HG03439 (cell line): ENCODE measurements around the gene CABLES1.

Source experiments
- ATAC-seq: cut with Tn5 transposase; IDR thresholded peaks from one replicate; pipeline ENCODE4 v1.9.1; 2021; ENCODE audit warnings: mild to moderate bottlenecking, moderate library complexity; ENCODE audit not compliant: unreplicated experiment

CABLES1 gene

DNA sequence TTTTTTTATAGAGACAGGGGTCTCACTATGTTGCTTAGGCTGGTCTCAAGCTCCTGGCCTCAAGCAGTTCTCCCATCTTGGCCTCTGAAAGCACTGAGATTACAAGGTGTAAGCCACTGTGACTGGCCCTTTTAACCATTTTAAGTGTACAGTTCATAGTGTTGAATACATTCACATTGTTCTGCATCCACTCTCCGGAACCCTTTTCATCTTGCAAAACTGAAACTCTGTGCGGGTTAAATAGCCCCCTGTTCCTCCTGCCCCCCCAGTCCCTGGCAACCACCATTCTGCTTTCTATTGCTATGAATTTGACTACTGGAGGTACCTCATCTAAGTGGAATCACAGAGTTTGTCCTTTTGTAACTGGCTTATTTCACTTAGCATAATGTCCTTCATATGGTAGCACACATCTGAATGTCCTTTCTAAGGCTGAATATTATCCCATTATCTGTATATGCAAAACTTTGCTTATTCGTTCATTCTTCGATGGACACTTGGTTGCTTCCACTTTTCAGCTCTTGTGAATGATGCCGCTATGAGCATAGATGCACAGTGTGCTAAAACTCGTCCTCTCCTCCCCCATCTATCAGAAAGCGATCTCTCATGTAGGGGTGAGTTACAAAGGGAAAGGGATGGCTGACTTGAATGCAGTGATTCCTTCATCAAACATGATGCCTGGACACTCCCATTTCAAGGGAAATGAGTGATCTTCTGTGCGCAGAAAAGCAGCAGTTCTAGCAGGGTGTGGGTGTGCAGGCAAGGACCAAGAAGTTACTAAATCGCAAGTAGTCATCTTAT lies 30.2 kb downstream of the CABLES1 start:
- no peak for ATAC-seq

DNA sequence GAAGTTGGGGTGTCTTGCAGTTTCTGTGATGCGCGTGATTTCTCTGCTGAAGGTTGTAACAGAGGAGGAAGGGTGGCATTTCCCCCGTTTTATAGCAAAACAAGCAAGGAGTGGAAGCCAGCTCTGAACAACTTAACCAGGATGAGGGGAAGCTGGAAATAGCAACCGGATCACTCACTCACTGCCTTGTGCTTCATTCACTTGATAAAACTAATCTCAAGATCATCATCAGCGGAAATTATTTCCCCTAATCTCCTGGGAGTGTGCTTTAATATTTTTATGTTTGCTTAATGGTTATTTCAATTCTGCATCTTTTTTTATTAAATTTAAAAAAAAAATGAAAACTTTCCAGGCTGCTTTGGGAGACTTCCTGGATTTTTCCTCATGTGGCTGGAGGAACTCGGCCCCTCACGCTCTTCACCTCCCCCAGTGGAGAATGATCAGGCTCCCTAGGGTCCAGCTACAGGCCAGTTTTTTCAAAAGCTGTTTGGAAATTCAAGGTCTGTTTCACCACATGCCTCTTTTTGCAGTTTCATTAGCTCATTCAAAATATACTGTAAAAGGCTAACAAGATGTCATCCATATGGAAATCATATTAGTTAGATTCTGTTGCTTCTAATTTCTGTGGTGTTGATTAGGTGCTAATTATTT lies 31.7 kb downstream of the CABLES1 start:
- ATAC-seq = no peak

DNA sequence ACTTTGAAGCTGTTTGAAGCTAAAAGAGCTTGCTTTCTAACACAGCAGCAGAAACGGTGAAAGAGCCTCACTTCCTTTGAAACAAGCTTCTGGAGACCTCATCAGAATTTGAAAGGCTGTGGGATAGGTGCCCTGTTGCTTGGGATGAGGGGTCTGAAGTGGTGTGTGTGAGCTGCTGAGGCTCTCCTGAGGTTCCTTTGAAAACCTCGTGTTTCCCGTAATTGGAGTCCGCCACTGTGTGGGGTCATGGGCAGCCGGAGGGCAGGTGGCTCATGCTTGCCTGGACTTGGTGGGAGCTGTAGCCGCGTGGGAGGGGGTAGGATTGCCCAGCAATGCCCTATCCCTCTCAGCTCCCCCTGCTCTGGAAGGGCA lies 34.4 kb downstream of the CABLES1 start:
- ATAC-seq = no peak

DNA sequence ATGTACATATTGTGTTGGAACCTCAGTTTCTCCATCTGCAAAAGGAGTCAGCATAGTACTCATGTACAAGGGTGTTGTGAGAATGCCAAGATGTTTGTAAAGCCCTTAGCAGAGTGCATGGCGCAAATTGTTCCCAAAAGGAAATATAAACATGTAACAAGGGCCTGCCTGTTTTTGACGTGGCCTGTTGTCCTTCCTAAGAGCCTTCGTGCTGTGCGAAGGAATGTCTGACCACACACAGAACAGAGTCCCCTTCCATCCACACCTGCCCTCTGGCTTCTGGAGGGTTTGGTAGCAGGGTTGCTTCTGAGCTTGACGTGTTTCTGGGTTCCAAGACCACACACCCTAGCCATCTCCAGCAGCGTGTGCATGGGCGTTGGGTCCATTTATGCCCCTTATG lies 34.9 kb downstream of the CABLES1 start:
- no peak for ATAC-seq

DNA sequence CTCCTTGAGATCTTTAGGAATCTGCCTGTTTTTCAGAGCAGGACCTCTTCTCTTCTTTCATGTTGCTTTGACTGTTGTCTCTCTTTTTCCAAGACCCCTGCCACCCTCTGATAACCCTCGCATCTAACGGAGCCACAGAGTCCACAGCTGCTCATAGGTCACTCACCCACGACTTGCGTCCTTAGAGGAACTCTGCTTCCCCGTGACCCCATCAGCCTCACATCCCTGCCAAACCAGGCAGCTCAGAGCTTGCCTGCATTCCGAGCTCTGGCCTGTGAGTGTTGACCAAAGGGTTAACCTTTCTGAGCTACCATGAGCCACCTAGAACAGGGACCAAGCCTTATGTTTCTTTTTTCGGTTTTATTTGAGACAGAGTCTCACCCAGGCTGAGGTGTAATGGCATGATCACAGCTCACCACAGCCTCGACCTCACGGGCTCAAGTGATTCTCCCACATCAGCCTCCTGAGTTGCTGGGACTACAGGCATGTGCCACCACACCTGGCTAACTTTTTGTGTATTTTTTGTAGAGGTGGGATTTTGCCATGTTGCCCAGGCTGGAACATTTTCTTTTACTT lies 36.4 kb downstream of the CABLES1 start:
- ATAC-seq = no peak

DNA sequence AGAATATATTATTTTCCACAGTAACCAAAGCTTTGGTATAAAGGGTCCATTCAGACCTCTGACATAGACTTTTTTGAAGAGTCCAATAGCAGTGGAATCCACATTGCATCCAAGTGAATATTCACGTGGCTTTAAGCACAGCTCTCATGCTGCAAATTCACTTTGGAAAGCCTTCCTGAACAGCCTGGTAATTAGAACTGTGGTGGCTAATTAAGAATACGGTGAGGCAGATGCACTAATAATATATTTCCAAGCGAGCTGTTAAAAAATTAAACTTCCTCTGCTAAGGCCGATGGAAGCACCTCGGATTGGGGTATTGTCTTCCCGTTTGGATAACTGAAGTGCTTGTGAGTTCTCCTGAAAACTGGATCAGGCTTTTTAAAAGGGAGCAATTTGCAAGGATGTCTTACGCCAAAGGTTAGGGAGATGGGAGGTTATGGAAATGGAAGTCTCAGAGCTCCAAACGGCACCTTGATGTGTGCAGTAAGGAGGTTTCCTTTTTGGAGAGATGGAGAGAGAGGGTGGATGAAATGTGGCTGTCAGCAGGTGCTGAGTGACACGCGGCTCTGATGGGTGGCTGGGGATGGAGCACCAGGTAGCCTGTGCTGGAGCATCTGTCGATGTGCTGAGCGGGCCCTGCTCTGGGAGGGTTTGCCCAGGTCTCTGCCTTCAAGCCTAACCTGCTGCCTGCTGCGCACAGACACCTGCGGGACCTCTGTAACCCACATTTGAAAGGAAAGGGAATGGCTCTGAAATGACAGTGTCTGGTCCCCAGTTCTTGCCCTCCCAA lies 37.5 kb downstream of the CABLES1 start:
- no peak for ATAC-seq

DNA sequence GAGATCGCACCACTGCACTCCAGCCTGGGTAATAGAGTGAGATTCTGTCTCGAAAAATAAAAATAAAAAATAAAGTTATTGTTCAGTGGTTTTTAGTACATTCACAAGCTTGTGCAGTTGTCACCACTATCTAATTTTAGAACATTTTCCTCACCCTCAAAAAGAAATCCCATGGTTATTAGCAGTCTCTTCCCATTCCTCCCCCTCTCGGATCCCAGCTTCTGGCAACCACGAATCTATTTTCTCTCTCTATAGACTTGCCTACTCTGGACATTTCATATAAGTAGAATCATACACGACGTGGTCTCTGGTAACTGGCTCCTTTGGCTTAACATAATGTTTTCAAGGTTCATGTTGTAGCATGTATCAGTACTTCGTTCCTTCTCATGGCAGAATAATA lies 38.6 kb downstream of the CABLES1 start:
- no peak for ATAC-seq

DNA sequence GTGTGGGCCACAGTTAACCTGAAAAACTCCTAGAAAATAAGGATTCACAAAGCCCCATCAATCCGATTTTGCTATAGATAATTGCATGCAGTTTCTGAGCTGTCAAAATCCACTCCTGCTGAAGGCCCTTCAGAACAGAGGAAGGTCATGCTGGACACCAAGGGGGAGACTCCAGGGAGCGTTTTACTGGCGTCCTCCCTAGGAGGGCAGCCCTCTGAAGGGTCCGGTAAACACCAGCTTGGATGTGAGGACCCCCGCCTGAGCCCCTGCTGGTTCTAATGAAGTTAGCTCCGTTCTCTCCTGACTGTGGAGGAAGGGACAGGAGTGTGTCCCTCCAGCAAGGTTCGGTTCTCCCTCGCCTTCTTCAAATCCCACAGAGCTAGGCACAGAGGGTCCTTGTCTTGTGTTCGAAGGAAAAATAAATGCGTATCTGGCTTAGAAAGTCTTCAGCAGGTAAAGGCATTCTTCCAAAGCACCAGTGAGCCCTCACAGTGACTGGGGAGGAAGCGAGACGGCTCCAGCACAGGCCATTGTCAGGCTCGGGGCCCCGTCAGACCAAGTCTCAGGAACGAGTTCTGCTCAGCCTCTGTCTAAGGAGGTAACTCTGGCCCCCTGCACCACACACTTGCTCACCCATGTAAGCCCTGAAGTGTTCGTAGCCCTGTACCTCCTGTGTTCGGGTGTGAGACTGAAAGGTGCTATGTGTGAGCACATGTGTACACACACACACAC lies 41.6 kb downstream of the CABLES1 start:
- ATAC-seq = no peak

DNA sequence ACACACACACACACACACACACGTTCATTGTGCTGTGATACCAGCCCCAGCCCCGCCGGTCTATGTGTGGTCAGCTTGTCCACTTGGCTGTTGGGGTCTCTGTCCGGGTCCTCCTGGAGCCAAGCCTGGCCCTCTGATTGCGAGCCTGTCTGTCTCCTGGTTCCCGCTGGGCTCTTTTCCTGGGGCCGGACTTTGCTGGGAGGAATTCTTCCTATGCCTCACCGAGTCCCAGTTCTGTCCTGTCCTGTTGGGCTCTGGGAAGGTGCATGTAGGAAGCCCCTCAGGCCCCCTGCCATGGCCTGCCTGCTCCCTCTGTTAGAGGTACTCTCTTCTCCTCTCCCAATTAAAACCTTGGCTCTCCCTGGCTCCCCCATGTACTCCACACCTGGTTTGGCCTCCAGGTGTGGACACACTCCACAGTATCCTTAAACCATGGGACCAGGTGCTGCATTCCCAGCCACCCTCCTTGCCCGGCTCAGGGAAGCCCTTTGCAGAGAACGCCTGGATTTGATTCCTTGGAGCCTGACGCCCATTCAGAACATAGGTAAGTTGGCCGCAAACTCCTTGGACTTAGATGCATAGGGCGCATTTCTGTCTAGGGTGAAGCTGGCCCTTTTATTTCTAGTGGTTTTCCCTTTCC lies 42.3 kb downstream of the CABLES1 start:
- ATAC-seq = no peak

DNA sequence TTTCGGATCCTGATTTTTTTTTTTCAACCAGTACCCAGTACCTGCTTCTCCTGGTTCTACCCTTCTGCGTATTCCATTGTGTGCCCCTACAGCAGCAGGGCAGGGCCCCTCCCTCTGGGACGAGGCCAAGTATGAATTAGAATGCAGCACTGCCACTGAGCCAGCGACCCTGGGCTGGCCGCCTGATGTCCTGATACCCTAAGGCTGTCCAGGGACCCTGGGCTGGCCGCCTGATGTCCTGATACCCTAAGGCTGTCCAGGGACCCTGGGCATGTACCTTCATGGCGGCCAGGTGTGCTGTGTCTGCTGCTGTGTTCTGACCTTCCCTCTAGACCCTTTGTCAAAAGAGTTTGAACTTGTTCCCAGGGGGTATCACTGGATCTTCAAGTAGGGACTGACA lies 42.9 kb downstream of the CABLES1 start:
- ATAC-seq = no peak

DNA sequence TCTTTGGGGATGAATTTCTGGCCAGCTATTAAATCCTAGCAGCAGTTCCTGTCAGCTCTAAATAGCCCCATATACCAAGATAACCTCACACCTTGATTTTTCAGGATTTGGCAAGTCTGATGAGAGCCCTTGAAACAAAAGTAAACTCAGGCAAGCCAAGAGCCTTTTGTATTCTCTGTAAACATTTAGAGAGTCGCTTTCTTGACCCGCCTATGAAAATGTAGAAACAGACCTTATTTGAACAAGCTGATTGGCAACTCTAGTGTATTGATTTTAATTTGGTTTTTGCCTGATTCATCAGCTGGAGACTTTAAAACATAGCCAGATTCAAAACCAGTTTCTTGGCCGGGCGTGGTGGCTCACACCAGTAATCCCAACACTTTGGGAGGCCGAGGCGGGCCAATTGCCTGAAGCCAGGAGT lies 43.4 kb downstream of the CABLES1 start:
- ATAC-seq = no peak

DNA sequence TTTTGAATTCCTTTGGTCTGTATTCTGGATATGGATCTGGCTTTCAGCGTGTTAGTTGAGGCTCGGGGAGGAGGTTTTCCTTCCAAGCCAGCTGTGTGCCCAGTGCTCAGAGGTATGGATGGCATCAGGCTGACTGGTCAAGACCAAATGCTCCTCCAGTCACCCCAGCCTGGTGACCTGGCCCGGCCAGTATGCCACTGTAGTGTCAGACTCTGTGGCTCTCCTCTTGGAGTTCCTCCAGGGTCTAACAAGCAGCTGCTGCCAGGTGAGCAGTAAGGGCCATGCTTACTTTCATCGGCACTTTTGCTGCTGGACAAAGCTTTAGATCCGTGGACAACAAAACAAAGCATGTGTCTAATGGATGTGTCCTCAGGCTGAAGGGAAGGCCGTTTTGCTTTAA lies 44.1 kb downstream of the CABLES1 start:
- ATAC-seq = no peak

DNA sequence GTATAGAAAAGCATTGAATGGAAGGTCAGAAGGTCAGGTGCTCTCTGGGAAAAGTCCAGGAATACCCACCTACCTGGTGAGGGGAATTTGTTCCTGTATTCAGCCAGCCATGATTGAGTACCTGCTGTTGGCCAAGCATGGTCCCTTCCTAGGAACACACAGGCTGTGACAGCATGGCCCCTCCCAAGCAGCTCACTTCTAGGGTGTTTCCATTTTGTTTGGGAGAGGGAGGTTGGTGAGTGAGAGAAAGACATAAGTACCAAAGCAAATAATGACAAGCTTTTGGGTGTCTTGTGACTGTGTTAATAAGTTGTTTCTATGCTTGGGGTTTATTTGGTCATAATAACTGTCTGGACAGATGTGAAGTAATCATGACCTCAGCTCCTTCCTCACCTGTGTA lies 46.3 kb downstream of the CABLES1 start:
- no peak for ATAC-seq

DNA sequence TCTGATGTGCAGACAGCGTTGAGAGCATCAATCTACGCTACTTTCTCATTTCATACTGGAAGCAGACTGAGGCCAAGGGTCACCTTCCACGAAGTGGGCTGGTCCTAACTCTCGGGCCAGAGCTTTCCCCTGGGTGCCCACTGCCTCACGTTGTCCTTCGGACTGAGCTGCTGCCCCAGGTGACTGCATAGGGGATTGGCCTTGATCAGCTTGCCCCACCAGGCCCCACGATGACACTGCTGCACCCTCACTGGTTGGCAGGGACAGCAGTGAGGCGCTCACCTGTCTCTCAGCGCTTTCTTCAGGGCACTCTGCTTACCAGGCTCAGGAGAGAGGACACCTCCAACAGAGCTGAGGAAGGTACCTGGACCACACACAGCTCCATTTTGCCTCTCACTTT lies 47.3 kb downstream of the CABLES1 start:
- ATAC-seq = no peak

DNA sequence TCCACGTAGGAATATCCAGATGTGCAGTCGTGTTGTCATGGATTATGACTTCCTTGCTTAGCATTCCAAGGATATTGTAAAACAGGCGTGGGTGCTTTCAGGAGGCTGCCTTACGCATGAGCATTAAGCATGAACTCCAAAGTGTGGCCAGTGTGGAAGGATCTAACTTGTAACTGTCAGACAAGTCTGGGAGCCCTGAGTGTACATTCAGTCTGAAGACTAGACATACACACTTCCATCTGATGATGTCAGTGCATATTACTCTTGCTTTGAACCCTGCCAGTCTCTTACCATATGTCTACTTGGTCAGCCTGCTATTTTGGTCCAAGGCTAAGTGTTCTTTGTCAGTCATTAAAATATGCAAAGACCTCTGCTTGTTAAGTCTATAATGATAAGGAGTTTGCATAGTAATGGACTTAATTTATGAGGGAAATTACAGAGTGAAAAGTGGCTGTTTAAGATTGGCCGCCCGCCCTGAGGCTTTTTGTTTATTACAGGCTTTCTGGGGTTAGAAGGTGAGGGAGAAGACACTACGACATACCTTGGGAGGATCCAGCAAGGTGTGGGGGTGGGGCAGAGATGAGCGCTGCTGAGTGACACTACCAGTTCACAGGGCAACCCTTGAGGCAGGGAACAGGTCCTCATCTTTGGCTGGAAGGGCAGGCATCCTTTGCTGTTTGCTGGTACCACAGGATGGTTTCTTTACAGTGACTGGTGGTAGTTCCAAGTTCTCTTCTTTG lies 48.3 kb downstream of the CABLES1 start:
- no peak for ATAC-seq

DNA sequence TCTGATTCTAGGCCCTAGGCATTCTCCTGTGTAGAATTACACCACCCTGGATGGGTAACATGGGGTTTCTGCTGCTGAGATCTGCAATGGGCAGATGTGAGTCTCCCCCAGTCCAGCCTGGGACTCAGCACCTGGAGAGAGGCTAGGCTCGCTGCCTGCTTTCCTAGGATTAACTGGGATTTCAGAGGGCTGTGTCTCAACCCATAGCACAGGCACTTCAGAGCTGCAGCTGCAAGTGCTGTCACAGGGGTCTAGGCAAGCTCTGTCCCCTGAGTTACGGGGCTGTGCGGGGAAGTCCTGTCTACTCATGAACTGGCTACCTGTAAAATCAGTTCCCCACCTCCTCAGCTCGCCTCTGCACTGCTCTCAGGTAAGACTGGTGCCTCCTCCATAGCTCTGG lies 51.5 kb downstream of the CABLES1 start:
- ATAC-seq = no peak

DNA sequence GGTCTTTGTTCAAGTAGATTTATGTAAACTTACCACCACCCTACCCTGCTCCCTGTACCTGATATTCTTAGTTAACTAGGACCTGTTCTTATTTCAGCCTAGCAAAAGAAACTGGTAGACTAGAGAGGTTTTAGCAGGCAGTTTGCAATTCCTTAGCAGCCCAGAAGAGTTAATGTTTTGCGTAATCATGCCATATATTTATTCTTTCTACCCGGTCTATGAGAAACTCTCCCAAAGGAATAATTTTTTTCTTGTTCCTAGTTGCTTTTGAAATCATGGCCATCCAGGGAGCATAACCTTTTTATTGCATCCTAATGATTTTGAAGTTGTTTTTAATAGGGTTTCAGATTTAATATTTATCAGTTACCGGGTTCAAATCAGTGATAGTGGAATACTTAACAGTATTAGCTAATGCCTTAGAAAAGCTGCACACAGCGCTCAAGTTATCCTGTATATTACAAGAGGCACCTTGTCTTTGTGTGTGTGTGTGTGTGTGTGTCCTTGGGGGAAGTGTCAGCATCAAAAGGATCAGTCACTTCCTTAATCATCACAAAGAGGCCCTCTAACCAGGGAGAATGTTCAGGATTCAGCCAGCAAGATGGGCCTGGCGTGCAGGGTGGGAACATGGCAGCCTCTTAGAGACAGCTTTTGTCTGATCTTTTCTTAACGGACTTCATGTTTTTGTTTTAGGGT lies 52.9 kb downstream of the CABLES1 start:
- no peak for ATAC-seq

DNA sequence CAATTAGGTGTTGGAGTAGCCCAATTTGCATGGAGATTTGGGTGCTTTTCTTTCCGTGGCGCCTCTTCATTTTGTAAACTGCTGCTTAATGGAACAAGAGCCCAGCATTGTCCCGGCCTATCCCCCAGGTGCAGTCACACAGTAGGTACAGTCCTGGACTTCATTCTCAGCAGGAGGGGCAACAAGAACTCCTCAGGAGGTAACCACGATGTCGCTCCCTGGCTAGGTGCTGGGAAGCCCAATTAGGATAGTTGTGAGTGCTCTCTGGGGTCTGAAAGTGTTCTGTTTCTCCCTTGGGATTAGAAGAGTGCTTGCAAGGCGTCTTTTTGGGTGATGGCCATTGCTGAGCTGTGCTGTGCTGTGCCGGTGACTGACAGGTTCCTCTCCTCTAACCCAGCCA lies 53.8 kb downstream of the CABLES1 start:
- ATAC-seq = no peak
